ENCODE results near the gene SERPINA9. TPM values are rescaled to one million over a fixed set of nuclear protein-coding genes. Genes with fewer than 3 reads are reported as not detected.

The SERPINA9 gene
- polyA plus RNA-seq, 1 donor from 2014 or later = 0.63 TPM

Other genes starting within 250 kb of the SERPINA9 start
- not detected for gene SERPINA10, start 182.9 kb downstream of the SERPINA9 start, polyA plus RNA-seq
- not detected for gene SERPINA6, start 152.9 kb downstream of the SERPINA9 start, polyA plus RNA-seq
- not detected for gene SERPINA2, start 109.5 kb downstream of the SERPINA9 start, polyA plus RNA-seq
- gene SERPINA1, start 87.6 kb downstream of the SERPINA9 start, polyA plus RNA-seq = 1.4 TPM
- not detected for gene SERPINA11, start 23.4 kb downstream of the SERPINA9 start, polyA plus RNA-seq
- not detected for gene SERPINA12, start 33.3 kb upstream of the SERPINA9 start, polyA plus RNA-seq
- not detected for gene SERPINA4, start 85.2 kb upstream of the SERPINA9 start, polyA plus RNA-seq
- not detected for gene SERPINA5, start 105.2 kb upstream of the SERPINA9 start, polyA plus RNA-seq
- not detected for gene SERPINA3, start 136.2 kb upstream of the SERPINA9 start, polyA plus RNA-seq

All from IgD-negative memory B cell (primary cell).